ENCODE measurements around the gene CHRNA4.

GRCh38 chr20:63386491-63386890 is 25.3 kb upstream of the CHRNA4 start:
- no peak for TF ChIP-seq CTCF (IDR thresholded peaks at IDR 0.05)
- no peak for TF ChIP-seq POLR2A (IDR thresholded peaks at IDR 0.05)
